Right cardiac atrium (tissue), 5 donors: ENCODE results near the gene EPSTI1. TPM values are rescaled to one million over a fixed set of nuclear protein-coding genes. Genes with fewer than 3 reads are reported as not detected.

Experiments used
- ATAC-seq, 2 donors: fragments of 200-7000 bp; cut with Tn5 transposase; one replicate each; pipeline versions ENCODE4 v1.8.0 to v1.9.1; 2020; ENCODE audit warnings: moderate library complexity in 2 of 2, mild to moderate bottlenecking in 1 of 2
- DNase-seq, 3 donors: peaks; one replicate each; pipeline ENCODE4 v3.0.0-alpha.2; 2020
- H3K27ac ChIP-seq: one replicate; pipeline ENCODE4 v1.5.1; 2013; ENCODE audit warnings: mild to moderate bottlenecking, low read length, control low read depth, moderate library complexity
- H3K27me3 ChIP-seq: one replicate; pipeline ENCODE4 v1.6.1; 2013; ENCODE audit not compliant: control insufficient read depth, insufficient read depth
- H3K4me1 ChIP-seq: one replicate; pipeline ENCODE4 v1.6.1; 2013; ENCODE audit warnings: low read length; ENCODE audit not compliant: control insufficient read depth, insufficient read depth
- H3K4me3 ChIP-seq: one replicate; pipeline ENCODE4 v1.5.1; 2013; ENCODE audit warnings: low read length, control low read depth
- H3K9me3 ChIP-seq: one replicate; pipeline ENCODE4 v1.6.1; 2013; ENCODE audit warnings: low read length; ENCODE audit not compliant: control insufficient read depth
- WGBS: extraction: QIAGEN DNeasy Blood & Tissue Kit; methylation state at CpG from one replicate; pipeline ENCODE4 v1.1.7; 2013; 5-methylcytosine and 5-hydroxymethylcytosine counted together
- intact Hi-C, 4 donors: fragments of 100-400 bp; cut with DNase I; formaldehyde crosslinking; loops; one replicate each; pipeline versions ENCODE4 v1.11.0 to v1.14.0; 2022 to 2023
- polyA plus RNA-seq: library from polyadenylated mRNA; stranded (reverse); fragments of 200-250 nt; gene quantifications from one replicate; pipeline ENCODE4 v1.2.3, GENCODE V29; 2013
- total RNA-seq, 4 donors: library from RNA; stranded (reverse); fragmentation: NEBNext Ultra II Directional; extraction: Animal tissue kit (Norgen Biotek cat#: 25700); gene quantifications; one replicate each; pipeline ENCODE4 v1.2.1, GENCODE V29; 2021
- donor health status: healthy with polysubstance abuse.
- donor health status: DM: no; HTN: yes; CAD: no.
- donor health status: DM: no; HTN: no; CAD: no.
- donor health status: DM: no; HTN: yes; CAD: no; lungs with severe emphysema.
- donor health status: DM: yes; HTN: yes; CAD: no.

EPSTI1 gene
- total and polyA plus RNA-seq, 5 donors: 1.8 to 8.5 (median 4.8) TPM

- H3K4me3 ChIP-seq: no peak overlapping the region
These were observed 62.0 kb downstream of the EPSTI1 start for GRCh38 chr13:42929886-42930535.

DNA sequence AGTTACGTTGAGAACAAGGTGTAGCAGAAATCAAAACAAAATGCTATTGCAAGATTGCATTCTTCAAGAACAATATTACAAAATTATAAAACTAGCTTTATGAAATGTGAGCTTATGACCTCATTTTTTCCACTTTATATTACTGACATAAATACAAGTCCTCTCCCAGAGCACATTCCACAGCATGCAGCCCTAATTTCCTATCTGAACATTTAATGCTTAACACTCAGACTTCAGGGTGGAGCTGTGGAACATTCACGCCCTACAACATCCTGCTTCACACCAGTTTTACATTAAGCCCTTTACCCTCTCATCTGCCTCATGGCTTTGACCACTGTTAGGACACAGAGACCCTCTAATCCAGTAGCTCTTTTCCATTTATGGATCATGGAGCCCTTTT lies 65.5 kb downstream of the EPSTI1 start:
- H3K27ac ChIP-seq: no peak overlapping the region
- DNase-seq (no peak), ATAC-seq (peak in 1 of 2 donors; percentile 54)
- intact Hi-C loops: no loop called here
- H3K9me3 ChIP-seq: no peaks in the 10 kb centered on the region
- no peak overlapping the region for H3K4me3 ChIP-seq
- WGBS: 83% methylated on average over 2 of the region's 2 CpGs
- H3K4me1 ChIP-seq: no peaks in the 10 kb centered on the region
- no peaks in the 10 kb centered on the region for H3K27me3 ChIP-seq

More at GRCh38 chr13:42929886-42930535, 62.0 kb downstream of the EPSTI1 start:
- intact Hi-C loops: no loop called here
- no peaks in the 10 kb centered on the region for H3K27me3 ChIP-seq
- H3K9me3 ChIP-seq: no peaks in the 10 kb centered on the region
- WGBS: 92% methylated on average over 3 of the region's 3 CpGs
- H3K4me1 ChIP-seq: no peaks in the 10 kb centered on the region
- no peak for ATAC-seq
- DNase-seq: no peak
- no peak overlapping the region for H3K27ac ChIP-seq

DNA sequence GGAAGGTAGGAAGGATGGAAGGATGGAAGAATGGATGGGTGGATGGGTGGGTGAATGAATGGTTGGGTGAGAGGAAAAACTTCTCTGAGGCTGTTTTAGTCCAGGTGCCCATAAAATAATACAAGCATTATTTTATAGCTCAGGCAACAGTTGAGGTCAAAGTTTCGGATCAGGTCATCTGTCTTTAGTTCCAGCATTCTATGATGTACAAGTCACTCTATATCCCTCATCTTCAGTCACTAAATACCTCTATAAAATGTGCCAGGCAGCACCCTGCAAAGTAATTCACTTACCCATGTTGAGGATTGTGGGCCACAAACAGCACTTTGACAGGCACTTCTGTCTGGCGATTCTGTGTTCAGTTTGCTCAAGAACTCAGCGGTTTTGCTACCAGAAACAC lies 66.0 kb downstream of the EPSTI1 start:
- no peak overlapping the region for H3K4me3 ChIP-seq
- no peak for DNase-seq
- no peaks in the 10 kb centered on the region for H3K27me3 ChIP-seq
- no peaks in the 10 kb centered on the region for H3K4me1 ChIP-seq
- no peak for ATAC-seq
- H3K27ac ChIP-seq: no peak overlapping the region
- WGBS: 97% methylated on average over 3 of the region's 3 CpGs
- intact Hi-C loops: no loop called here
- no peaks in the 10 kb centered on the region for H3K9me3 ChIP-seq

DNA sequence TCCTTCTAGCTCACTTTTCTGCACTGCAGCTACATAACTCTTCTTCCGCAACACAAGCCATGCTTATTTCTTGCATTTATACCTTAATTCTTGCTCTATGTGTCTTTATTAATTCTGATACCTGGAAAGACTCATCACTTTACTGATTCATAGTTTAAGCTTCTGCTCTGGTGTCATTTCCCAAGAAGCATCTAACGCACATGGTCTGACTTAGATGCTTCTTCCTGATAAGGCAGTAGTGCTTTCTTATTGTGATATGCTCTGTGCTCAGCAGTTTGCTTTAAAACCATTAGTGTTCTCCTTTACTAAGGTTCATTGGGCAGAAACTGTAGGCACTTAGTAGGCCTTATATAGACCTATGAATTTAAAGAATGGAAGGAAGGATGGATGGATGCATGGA lies 66.4 kb downstream of the EPSTI1 start:
- H3K27ac ChIP-seq: no peak overlapping the region
- ATAC-seq: no peak
- H3K27me3 ChIP-seq: no peaks in the 10 kb centered on the region
- no peaks in the 10 kb centered on the region for H3K4me1 ChIP-seq
- intact Hi-C loops: no loop called here
- no peaks in the 10 kb centered on the region for H3K9me3 ChIP-seq
- DNase-seq: no peak
- no peak overlapping the region for H3K4me3 ChIP-seq
- 97% methylated on average over 2 of the region's 2 CpGs for WGBS

DNA sequence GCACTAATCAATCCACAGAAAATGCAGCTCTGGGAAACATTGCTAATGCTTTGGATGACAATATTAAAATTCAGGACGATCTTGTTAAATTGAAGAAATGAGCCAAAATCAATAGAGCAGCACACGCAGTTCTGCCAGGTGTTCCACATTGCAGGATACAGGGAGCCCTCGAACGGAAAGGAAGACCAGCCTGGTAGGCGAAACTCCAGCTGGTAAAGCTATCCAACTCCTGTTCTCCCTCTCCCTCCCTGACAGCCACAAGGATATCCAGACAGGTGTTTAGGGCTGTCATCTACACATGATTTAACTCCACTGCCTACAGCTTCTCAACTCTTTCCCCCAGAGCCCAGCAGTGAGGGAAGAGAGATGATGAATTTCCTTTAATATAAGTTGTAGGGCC lies 67.7 kb downstream of the EPSTI1 start:
- Histone ChIP-seq H3K27me3 (no peaks in the 10 kb centered on the region), H3K4me3 (no peak overlapping the region), H3K27ac (no peak overlapping the region), H3K9me3 (no peaks in the 10 kb centered on the region), H3K4me1 (no peaks in the 10 kb centered on the region)
- WGBS: 90% methylated on average over 5 of the region's 5 CpGs
- DNase-seq: no peak
- intact Hi-C loops: no loop called here
- ATAC-seq: no peak

DNA sequence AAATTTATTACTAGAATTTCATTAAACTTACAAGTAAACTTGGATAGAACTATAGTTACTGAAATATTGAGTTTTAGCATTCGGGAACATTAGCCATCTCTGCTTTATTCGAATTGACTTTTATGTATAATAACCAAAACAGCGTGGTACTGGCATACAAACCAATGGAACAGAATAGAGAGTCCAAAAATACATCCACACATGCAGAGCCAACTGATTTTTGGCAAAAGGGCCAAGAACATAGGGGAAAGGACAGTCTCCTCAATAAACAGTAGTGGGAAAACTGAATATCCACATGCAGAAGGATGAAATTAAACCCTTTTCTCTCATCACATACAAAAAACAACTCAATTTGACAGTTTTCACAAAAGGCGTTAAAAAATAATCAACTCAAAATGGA lies 84.3 kb downstream of the EPSTI1 start:
- no peak overlapping the region for H3K27ac ChIP-seq
- H3K9me3 ChIP-seq: no peaks in the 10 kb centered on the region
- ATAC-seq (no peak), DNase-seq (no peak)
- intact Hi-C loops: no loop called here
- no peak overlapping the region for H3K4me3 ChIP-seq
- H3K27me3 ChIP-seq: no peaks in the 10 kb centered on the region
- WGBS: 89% methylated on average over 4 of the region's 4 CpGs
- H3K4me1 ChIP-seq: peaks cover 1% of the 10 kb centered on the region

DNA sequence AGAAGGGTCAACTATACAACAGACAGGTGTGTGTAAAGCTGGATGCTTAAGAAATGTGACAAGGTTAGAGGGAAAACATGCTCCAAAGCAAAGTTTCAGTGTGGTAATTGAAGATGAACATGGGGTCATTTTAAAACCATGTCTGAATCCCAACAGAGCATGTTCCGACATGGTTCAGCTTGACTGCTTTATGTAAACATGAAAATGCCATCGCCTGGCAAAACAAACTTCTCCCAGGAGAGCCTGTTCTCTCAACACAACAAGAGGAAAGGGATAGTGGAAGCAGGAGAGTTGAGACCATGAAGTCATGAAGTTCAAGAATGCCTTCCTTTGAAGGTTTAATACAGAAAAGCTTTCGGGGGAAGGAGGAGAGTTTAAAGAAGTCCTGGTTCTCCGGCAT lies 85.8 kb downstream of the EPSTI1 start:
- 93% methylated on average over 4 of the region's 4 CpGs for WGBS
- Histone ChIP-seq H3K27ac (no peak overlapping the region), H3K4me3 (no peak overlapping the region), H3K4me1 (no peaks in the 10 kb centered on the region), H3K27me3 (no peaks in the 10 kb centered on the region), H3K9me3 (no peaks in the 10 kb centered on the region)
- ATAC-seq: no peak
- DNase-seq: no peak
- intact Hi-C loops: no loop called here

- 74% methylated on average over 2 of the region's 2 CpGs for WGBS
- Histone ChIP-seq H3K4me3 (no peak overlapping the region), H3K4me1 (no peaks in the 10 kb centered on the region), H3K27me3 (no peaks in the 10 kb centered on the region), H3K9me3 (no peaks in the 10 kb centered on the region), H3K27ac (no peak overlapping the region)
- no peak for ATAC-seq
- DNase-seq: no peak
- intact Hi-C loops: no loop called here
These were observed 86.5 kb downstream of the EPSTI1 start for GRCh38 chr13:42905579-42905978.

DNA sequence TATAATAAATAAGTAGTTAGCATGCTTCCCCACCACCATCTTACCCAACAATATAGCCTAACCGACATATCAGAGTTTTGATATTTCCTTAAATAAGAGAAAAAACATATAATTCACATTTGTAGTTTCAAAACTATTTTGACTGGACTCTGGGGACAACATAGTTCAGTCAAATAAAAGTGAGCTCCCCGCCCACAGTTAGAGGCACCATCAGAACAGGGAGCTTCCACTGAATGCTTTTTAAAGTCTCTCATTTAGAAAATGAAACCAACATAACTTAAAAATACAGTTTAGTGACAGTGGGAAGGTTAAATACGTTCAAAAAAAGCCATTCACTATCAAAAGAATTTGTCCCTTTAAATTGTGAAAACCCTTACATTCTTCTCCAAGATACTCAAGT lies 92.8 kb downstream of the EPSTI1 start:
- no peaks in the 10 kb centered on the region for H3K4me1 ChIP-seq
- WGBS: 82% methylated on average over 3 of the region's 3 CpGs
- no peak overlapping the region for H3K4me3 ChIP-seq
- intact Hi-C loops: loop anchor here in 1 of 4 donors (10.0 kb wide), 1 partner anchor 66 kb away; no protein-coding TSS in a partner anchor
- H3K27ac ChIP-seq: no peak overlapping the region
- H3K27me3 ChIP-seq: no peaks in the 10 kb centered on the region
- ATAC-seq (no peak), DNase-seq (no peak)
- no peaks in the 10 kb centered on the region for H3K9me3 ChIP-seq

- Histone ChIP-seq H3K27ac (no peak overlapping the region), H3K4me1 (no peaks in the 10 kb centered on the region), H3K4me3 (no peak overlapping the region), H3K9me3 (no peaks in the 10 kb centered on the region), H3K27me3 (no peaks in the 10 kb centered on the region)
- ATAC-seq (no peak), DNase-seq (no peak)
- WGBS: 98% methylated on average over 3 of the region's 3 CpGs
- intact Hi-C loops: loop anchor here in 1 of 4 donors (10.0 kb wide), 1 partner anchor 69 kb away; no protein-coding TSS in a partner anchor
These were observed 96.3 kb downstream of the EPSTI1 start for GRCh38 chr13:42895776-42896175.

DNA sequence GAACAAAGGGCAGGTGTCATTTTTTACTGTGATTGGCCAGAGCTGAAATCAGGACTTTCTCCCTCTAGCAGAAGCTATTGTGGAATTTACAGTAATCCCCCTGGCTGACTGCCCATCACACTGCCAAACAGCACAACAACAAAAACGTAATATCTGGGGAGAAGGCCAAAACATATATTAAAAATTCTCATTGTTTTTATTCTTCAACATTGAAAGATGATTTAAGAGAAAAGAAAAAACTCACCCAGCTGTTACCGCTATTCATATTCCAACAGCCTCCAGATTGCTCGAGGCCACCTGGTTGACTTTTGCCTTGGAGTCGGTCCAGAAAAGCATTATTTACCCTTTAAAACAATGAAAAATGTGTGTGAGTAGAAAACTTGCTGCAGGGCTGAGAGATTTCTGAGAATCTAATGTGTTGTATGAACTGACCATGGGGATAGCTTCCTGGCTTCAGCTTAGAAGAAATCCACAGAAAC lies 97.2 kb downstream of the EPSTI1 start:
- intact Hi-C loops: loop anchor here in 1 of 4 donors (10.0 kb wide), 1 partner anchor 70 kb away; no protein-coding TSS in a partner anchor
- H3K4me3 ChIP-seq: no peak overlapping the region
- no peaks in the 10 kb centered on the region for H3K9me3 ChIP-seq
- DNase-seq (no peak), ATAC-seq (no peak)
- H3K27me3 ChIP-seq: no peaks in the 10 kb centered on the region
- WGBS: 20% methylated on average over 4 of the region's 4 CpGs
- H3K27ac ChIP-seq: no peak overlapping the region
- H3K4me1 ChIP-seq: no peaks in the 10 kb centered on the region
